ENCODE data around the gene COL24A1.
A peak's percentile ranks its signal among the peaks of the same experiment; 100 is the strongest.
"Not testable (repeated sequence)": the region's sequence is repeated elsewhere in the genome, so short reads cannot be mapped to it uniquely, and the experiment has no call there.

Gene COL24A1

GRCh38 chr1:85746777-85747176 lies 409.8 kb downstream of the COL24A1 start:
- H3K9me3 Mint-ChIP-seq, result no peaks in the 10 kb centered on the region
- no peaks in the 10 kb centered on the region for H3K4me1 Mint-ChIP-seq
- CTCF ChIA-PET, result no interaction called here

GRCh38 chr1:85743814-85744213 lies 412.8 kb downstream of the COL24A1 start:
- no peaks in the 10 kb centered on the region for H3K27me3 Mint-ChIP-seq
- CTCF ChIA-PET, result no interaction called here
- no peaks in the 10 kb centered on the region for H3K4me1 Mint-ChIP-seq

More at GRCh38 chr1:85746777-85747176, 409.8 kb downstream of the COL24A1 start:
- DNase-seq, result no peak
- no peaks in the 10 kb centered on the region for H3K27me3 Mint-ChIP-seq
- no peaks in the 10 kb centered on the region for H3K36me3 Mint-ChIP-seq
- no peak overlapping the region for H3K27ac Mint-ChIP-seq
- H3K4me3 Mint-ChIP-seq, result no peak overlapping the region

GRCh38 chr1:85734931-85735330 lies 421.6 kb downstream of the COL24A1 start:
- Mint-ChIP-seq H3K27ac (no peak overlapping the region), H3K4me3 (no peak overlapping the region), H3K36me3 (no peaks in the 10 kb centered on the region), H3K4me1 (no peaks in the 10 kb centered on the region), H3K27me3 (no peaks in the 10 kb centered on the region), H3K9me3 (no peaks in the 10 kb centered on the region)
- no peak for DNase-seq
- CTCF ChIA-PET, result interaction anchor here (0.8 kb wide), 1 partner anchor 188 kb away, joined by 3 read pairs; no protein-coding TSS in a partner anchor

More at GRCh38 chr1:85743814-85744213, 412.8 kb downstream of the COL24A1 start:
- no peaks in the 10 kb centered on the region for H3K36me3 Mint-ChIP-seq
- no peak for DNase-seq
- no peaks in the 10 kb centered on the region for H3K9me3 Mint-ChIP-seq
- no peak overlapping the region for H3K27ac Mint-ChIP-seq
- H3K4me3 Mint-ChIP-seq, result no peak overlapping the region

GRCh38 chr1:85718678-85719340 lies 437.8 kb downstream of the COL24A1 start:
- Mint-ChIP-seq H3K27ac (no peak overlapping the region), H3K4me3 (no peak overlapping the region), H3K9me3 (peaks cover 7% of the 10 kb centered on the region), H3K27me3 (no peaks in the 10 kb centered on the region), H3K4me1 (peaks cover 3% of the 10 kb centered on the region), H3K36me3 (no peaks in the 10 kb centered on the region)
- CTCF ChIA-PET, result no interaction called here
- no peak for DNase-seq

GRCh38 chr1:85714418-85715114 lies 442.0 kb downstream of the COL24A1 start:
- H3K27me3 Mint-ChIP-seq, H3K4me3 Mint-ChIP-seq: not testable (repeated sequence)

GRCh38 chr1:85708829-85709227 lies 447.7 kb downstream of the COL24A1 start:
- no peaks in the 10 kb centered on the region for H3K9me3 Mint-ChIP-seq
- CTCF ChIA-PET, result interaction anchor here (0.6 to 1.0 kb wide), 2 partner anchors 28 to 30 kb away, joined by 3 to 4 read pairs; no protein-coding TSS in a partner anchor
- no peak for DNase-seq
- no peaks in the 10 kb centered on the region for H3K27me3 Mint-ChIP-seq
- H3K36me3 Mint-ChIP-seq, result peaks cover 17% of the 10 kb centered on the region
- peaks cover 17% of the 10 kb centered on the region for H3K4me1 Mint-ChIP-seq
- no peak overlapping the region for H3K27ac Mint-ChIP-seq
- H3K4me3 Mint-ChIP-seq, result no peak overlapping the region

More at GRCh38 chr1:85714418-85715114, 442.0 kb downstream of the COL24A1 start:
- not testable (repeated sequence) for DNase-seq, H3K36me3 Mint-ChIP-seq, H3K4me1 Mint-ChIP-seq, H3K9me3 Mint-ChIP-seq, H3K27ac Mint-ChIP-seq
- CTCF ChIA-PET, result interaction anchor here (0.9 kb wide), 1 partner anchor 22 kb away, joined by 3 read pairs; no protein-coding TSS in a partner anchor

GRCh38 chr1:85707990-85708828 lies 448.4 kb downstream of the COL24A1 start, which contains the start of gene ZNHIT6:
ZNHIT6 (minus strand) TSS chr1:85708433; CDS start chr1:85708284, 149 bp downstream.
- DNase-seq, result peak; percentile 93
- H3K27me3 Mint-ChIP-seq, result no peaks in the 10 kb centered on the region
- no peaks in the 10 kb centered on the region for H3K9me3 Mint-ChIP-seq
- H3K36me3 Mint-ChIP-seq, result peaks cover 21% of the 10 kb centered on the region
- H3K4me1 Mint-ChIP-seq, result peaks cover 23% of the 10 kb centered on the region
- H3K4me3 Mint-ChIP-seq, result no peak within 1 kb of the TSS
- no peak within 1 kb of the TSS for H3K27ac Mint-ChIP-seq
- CTCF ChIA-PET, result interaction anchor here (1.0 kb wide), 2 partner anchors 15 to 27 kb away, joined by 4 to 7 read pairs; no protein-coding TSS in a partner anchor

- DNase-seq, result no peak
- Mint-ChIP-seq H3K4me3 (no peak overlapping the region), H3K36me3 (peaks cover 24% of the 10 kb centered on the region), H3K27me3 (no peaks in the 10 kb centered on the region), H3K9me3 (no peaks in the 10 kb centered on the region), H3K4me1 (peaks cover 26% of the 10 kb centered on the region), H3K27ac (no peak overlapping the region)
- CTCF ChIA-PET, result interaction anchor here (0.9 to 1.0 kb wide), 2 partner anchors 11 to 15 kb away, joined by 3 to 7 read pairs; no protein-coding TSS in a partner anchor
These were observed 449.1 kb downstream of the COL24A1 start for GRCh38 chr1:85707267-85707989.

GRCh38 chr1:85705940-85706339 lies 450.6 kb downstream of the COL24A1 start:
- Mint-ChIP-seq H3K36me3 (peaks cover 26% of the 10 kb centered on the region), H3K4me1 (peaks cover 26% of the 10 kb centered on the region), H3K27ac (no peak overlapping the region), H3K4me3 (peak overlapping the region; percentile 20), H3K9me3 (no peaks in the 10 kb centered on the region), H3K27me3 (no peaks in the 10 kb centered on the region)
- DNase-seq, result no peak
- CTCF ChIA-PET, result interaction anchor here (1.5 kb wide), 1 partner anchor 13 kb away, joined by 3 read pairs; no protein-coding TSS in a partner anchor

GRCh38 chr1:85700422-85700821 lies 456.1 kb downstream of the COL24A1 start:
- no peak overlapping the region for H3K27ac Mint-ChIP-seq
- H3K4me3 Mint-ChIP-seq, result no peak overlapping the region
- H3K9me3 Mint-ChIP-seq, result no peaks in the 10 kb centered on the region
- no peak for DNase-seq
- peaks cover 28% of the 10 kb centered on the region for H3K36me3 Mint-ChIP-seq
- CTCF ChIA-PET, result no interaction called here
- no peaks in the 10 kb centered on the region for H3K27me3 Mint-ChIP-seq
- peaks cover 19% of the 10 kb centered on the region for H3K4me1 Mint-ChIP-seq

GRCh38 chr1:85697895-85698294 lies 458.7 kb downstream of the COL24A1 start:
- Mint-ChIP-seq H3K36me3 (peaks cover 25% of the 10 kb centered on the region), H3K9me3 (no peaks in the 10 kb centered on the region), H3K4me1 (peaks cover 3% of the 10 kb centered on the region), H3K27ac (no peak overlapping the region), H3K27me3 (no peaks in the 10 kb centered on the region), H3K4me3 (no peak overlapping the region)
- CTCF ChIA-PET, result no interaction called here
- no peak for DNase-seq

- CTCF ChIA-PET, result interaction anchor here (0.5 to 1.9 kb wide), 17 partner anchors 9 to 748 kb away, joined by 3 to 7 read pairs (median 4); partner anchors contain the start of genes CCN1 and ZNHIT6
- DNase-seq, result no peak
- H3K4me1 Mint-ChIP-seq, result no peaks in the 10 kb centered on the region
- no peaks in the 10 kb centered on the region for H3K27me3 Mint-ChIP-seq
- no peak overlapping the region for H3K27ac Mint-ChIP-seq
- no peaks in the 10 kb centered on the region for H3K9me3 Mint-ChIP-seq
- peaks cover 26% of the 10 kb centered on the region for H3K36me3 Mint-ChIP-seq
- no peak overlapping the region for H3K4me3 Mint-ChIP-seq
These were observed 463.8 kb downstream of the COL24A1 start for GRCh38 chr1:85692730-85693314.

- CTCF ChIA-PET, result no interaction called here
- Mint-ChIP-seq H3K4me3 (no peak overlapping the region), H3K27me3 (no peaks in the 10 kb centered on the region), H3K4me1 (no peaks in the 10 kb centered on the region), H3K27ac (no peak overlapping the region), H3K36me3 (peaks cover 19% of the 10 kb centered on the region), H3K9me3 (no peaks in the 10 kb centered on the region)
- no peak for DNase-seq
These were observed 466.7 kb downstream of the COL24A1 start for GRCh38 chr1:85689775-85690404.
